WI38 (cell line): ENCODE results near the gene PAOX.

Experiments used
- H3K4me3 ChIP-seq: 2 replicates; pipeline ENCODE4 v1.5.1; 2011; ENCODE audit warnings: low read depth, mild to moderate bottlenecking, control low read depth, low read length
- TF ChIP-seq, protein P1 (sequence below): IDR thresholded peaks from 2 replicates; pipeline ENCODE4 v1.5.1; 2012; ENCODE audit warnings: low read depth, mild to moderate bottlenecking, control low read depth, low read length

The PAOX gene

DNA sequence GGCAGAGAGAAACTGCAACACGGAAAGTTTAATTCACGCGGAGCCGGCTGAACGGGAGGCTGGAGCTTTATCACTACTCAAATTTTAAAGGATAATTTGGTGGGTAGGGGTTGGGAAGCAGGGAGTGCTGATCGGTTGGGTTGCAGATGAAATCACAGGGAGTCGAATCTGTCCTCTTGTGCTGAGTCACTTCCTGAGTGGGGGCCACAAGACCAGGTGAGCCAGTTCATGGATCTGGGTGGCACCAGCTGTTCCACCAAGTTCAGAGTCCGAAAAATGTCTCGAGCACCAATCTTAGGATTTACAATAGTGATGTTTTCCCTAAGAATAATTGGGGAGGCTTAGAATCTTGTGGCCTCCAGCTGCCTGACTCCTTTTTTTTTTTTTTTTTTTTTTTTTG, 35.5 kb upstream of the PAOX start:
- no peak overlapping the region for H3K4me3 ChIP-seq
- TF ChIP-seq, protein P1, sequence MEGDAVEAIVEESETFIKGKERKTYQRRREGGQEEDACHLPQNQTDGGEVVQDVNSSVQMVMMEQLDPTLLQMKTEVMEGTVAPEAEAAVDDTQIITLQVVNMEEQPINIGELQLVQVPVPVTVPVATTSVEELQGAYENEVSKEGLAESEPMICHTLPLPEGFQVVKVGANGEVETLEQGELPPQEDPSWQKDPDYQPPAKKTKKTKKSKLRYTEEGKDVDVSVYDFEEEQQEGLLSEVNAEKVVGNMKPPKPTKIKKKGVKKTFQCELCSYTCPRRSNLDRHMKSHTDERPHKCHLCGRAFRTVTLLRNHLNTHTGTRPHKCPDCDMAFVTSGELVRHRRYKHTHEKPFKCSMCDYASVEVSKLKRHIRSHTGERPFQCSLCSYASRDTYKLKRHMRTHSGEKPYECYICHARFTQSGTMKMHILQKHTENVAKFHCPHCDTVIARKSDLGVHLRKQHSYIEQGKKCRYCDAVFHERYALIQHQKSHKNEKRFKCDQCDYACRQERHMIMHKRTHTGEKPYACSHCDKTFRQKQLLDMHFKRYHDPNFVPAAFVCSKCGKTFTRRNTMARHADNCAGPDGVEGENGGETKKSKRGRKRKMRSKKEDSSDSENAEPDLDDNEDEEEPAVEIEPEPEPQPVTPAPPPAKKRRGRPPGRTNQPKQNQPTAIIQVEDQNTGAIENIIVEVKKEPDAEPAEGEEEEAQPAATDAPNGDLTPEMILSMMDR = no peak

DNA sequence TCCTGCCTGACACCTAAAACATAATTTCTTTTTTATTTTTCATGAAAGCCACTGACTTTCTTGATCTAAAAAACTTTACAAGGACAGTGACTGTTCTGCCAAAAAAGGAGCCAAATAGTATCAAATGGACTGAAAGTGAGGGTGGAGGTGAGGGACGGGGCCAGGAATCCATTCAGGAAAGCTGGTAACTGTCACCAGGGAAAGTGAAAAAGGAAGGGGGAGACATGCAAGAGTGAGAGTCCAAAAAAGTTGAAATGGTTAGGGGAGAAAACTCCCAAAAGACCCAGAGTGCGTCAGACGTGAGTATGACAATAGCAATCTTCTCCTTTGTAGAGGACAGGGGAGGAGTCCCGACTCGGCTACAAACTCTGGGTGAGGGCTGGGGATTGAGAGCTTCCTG, 34.8 kb upstream of the PAOX start:
- TF ChIP-seq, protein P1 = no peak
- H3K4me3 ChIP-seq = no peak overlapping the region

DNA sequence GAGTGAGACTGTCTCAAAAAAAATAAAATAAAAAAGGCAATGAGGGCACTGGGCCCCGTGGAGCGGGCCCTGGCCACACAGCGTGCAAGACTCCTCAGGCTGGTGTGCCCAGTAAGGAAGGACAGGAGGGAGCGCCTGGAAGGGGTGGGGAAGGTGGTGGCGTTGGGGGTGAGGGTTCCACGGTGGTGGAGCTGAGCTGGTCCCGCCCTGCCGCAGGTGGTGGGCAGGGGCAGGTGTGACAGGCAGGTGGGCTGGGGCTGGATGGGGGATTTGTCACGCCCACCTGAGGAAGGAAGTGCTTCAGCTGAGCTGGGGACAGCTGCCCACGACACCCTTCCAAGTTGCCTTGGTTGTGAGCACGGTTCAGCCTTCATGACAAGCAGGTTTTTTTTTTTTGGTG, 32.6 kb upstream of the PAOX start:
- H3K4me3 ChIP-seq = no peak overlapping the region
- TF ChIP-seq, protein P1 = no peak

DNA sequence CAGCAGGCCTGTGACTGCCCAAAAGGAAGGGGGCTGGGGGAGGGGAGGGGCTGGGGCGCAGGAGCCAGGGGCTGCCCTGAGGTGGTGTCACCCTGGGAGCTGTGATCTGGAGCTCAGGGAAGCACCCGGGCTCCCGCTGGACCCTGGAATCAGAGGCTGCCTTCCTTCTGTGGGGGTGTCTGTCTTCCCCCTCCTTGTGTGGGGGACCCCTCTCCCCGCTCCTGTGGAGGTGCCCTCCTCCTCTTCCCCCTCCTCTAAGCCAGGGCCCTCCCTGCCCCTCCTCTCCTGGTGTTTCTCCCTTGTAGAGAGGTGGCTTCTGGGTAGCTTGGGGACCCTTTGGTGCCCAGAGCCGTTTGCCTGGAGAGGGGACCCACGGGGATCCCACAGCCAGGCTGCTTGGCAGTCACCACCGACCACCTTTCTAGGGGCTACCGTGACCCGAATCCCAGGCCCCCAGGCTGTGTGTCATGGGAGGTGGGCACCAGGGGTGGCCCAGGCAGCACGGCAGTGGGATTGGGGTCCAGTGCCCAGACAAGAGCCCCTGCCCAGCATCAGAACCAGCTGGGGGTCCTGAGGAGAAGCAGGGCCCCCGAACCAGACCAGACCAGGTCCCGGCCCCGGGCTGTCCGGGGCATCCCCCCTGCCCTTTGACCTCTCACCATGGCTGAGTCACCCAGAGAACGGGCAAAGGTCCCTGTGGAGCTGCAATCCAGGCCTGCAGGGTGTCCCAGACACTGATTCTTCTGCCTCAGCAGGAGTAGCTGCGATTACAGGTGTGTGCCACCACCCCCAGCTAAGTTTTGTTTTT, 31.1 kb upstream of the PAOX start:
- H3K4me3 ChIP-seq = no peak overlapping the region
- TF ChIP-seq, protein P1 = no peak

DNA sequence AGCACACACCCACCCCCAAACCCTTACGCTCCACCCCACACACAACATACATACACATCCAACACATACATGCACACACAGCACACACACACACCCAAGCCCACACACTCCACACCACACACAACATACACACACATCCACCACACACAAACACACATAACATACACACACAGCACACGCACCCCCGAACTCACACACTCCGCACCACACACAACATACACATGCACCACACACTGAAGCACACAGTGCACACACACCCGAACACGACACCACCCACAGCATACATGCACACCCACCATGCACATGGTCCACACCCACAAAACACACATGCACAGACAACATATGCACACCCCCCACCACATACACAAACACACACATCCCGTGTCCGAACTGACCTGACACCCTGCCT, 29.9 kb upstream of the PAOX start:
- no peak overlapping the region for H3K4me3 ChIP-seq
- TF ChIP-seq, protein P1 = no peak

DNA sequence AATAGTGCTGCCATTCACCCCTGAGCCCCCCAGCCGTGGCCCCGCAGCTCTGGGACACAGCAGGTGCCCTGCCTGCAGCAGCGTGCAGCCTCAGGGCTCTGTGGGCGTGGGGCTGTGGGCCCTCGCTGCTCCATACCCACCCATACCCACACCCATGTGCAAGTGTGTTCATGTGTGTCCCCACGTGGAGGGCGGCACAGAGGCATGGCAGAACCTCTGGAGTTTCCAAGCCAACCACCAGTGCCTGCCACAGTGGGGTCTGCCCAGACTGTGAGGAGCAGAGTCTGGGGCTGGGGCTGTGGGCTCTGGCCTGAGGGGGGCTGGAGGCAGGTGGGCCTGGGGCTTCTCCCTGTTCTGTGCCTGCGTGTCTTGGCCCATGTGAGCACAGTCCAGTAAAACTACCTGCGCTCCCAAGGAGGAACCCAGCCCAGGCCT, 29.5 kb upstream of the PAOX start:
- H3K4me3 ChIP-seq = no peak overlapping the region
- TF ChIP-seq, protein P1 = no peak

DNA sequence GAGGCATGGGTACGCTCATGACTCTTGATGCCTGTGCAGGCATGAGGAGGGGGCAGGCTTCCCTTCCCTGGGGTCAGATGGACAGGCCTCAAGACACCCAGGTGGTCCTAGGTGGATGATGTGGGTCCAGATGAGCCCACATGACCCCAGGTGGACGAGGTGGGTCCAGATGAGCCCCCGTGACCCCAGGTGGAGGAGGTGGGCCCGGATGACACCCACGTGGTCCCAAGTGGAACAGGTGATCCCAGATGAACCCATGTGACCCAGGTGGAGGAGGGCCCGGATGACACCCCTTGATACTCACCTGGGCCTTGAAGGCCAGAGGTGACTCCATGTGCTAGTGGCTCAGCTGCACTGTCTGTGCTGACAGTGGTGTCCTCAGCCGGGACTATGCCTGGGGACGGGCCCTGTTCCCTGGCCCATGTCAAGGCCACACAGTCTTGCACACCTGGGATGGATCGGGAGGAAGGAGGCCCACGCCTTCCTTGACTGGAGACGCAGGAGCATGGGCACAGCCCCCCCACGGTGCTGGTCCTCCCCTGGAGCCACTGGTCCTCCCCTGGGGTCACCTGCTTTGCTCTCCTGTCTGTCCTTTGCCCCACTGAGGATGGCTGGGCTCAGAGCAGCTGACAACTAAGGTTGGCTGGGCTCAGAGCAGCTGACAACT, 28.6 kb upstream of the PAOX start:
- no peak overlapping the region for H3K4me3 ChIP-seq
- TF ChIP-seq, protein P1 = no peak
